Urothelium cell line (cell line): ENCODE data around the gene PDSS2.
"Not testable (repeated sequence)": the region's sequence is repeated elsewhere in the genome, so short reads cannot be mapped to it uniquely, and the experiment has no call there.

ENCODE experiments used
- DNase-seq: peaks from one replicate; pipeline ENCODE4 v3.0.0; 2011; ENCODE audit warnings: low spot score, mixed read lengths
- FAIRE-seq: peaks from 2 replicates; lab custom pipeline; 2011; peaks lifted over from hg19 to GRCh38; lab: Jason Lieb, UNC

Gene PDSS2

GRCh38 chr6:107129370-107129925 is 329.9 kb downstream of the PDSS2 start:
- no peak for DNase-seq
- no peak for FAIRE-seq

GRCh38 chr6:107128577-107128976 is 330.8 kb downstream of the PDSS2 start:
- DNase-seq = no peak
- no peak for FAIRE-seq

GRCh38 chr6:107128175-107128574 is 331.2 kb downstream of the PDSS2 start:
- DNase-seq (no peak), FAIRE-seq (no peak)

GRCh38 chr6:107125771-107126170 is 333.6 kb downstream of the PDSS2 start:
- FAIRE-seq (no peak), DNase-seq (no peak)

GRCh38 chr6:107124934-107125348 is 334.4 kb downstream of the PDSS2 start:
- no peak for FAIRE-seq
- DNase-seq = no peak

GRCh38 chr6:107123501-107123900 is 335.9 kb downstream of the PDSS2 start:
- no peak for DNase-seq
- no peak for FAIRE-seq

GRCh38 chr6:107122748-107123147 is 336.6 kb downstream of the PDSS2 start:
- FAIRE-seq (no peak), DNase-seq (no peak)

GRCh38 chr6:107121964-107122495 is 337.3 kb downstream of the PDSS2 start:
- FAIRE-seq = no peak
- no peak for DNase-seq

GRCh38 chr6:107121266-107121665 is 338.1 kb downstream of the PDSS2 start:
- DNase-seq (no peak), FAIRE-seq (no peak)

GRCh38 chr6:107120404-107120803 is 339.0 kb downstream of the PDSS2 start:
- DNase-seq (no peak), FAIRE-seq (no peak)

GRCh38 chr6:107118976-107119375 is 340.4 kb downstream of the PDSS2 start:
- FAIRE-seq (no peak), DNase-seq (no peak)

GRCh38 chr6:107118540-107118939 is 340.8 kb downstream of the PDSS2 start:
- not testable (repeated sequence) for FAIRE-seq, DNase-seq

GRCh38 chr6:107116931-107117330 is 342.4 kb downstream of the PDSS2 start:
- DNase-seq = no peak
- FAIRE-seq = no peak

- no peak for FAIRE-seq
- no peak for DNase-seq
These were observed 343.0 kb downstream of the PDSS2 start for GRCh38 chr6:107116328-107116892.

- DNase-seq (peak; percentile 60), FAIRE-seq (no peak)
These were observed 343.6 kb downstream of the PDSS2 start for GRCh38 chr6:107115695-107116327.

GRCh38 chr6:107114926-107115694 is 344.3 kb downstream of the PDSS2 start, which contains the start of gene BEND3:
TSS of gene BEND3 (minus strand) at chr6:107115515. CDS start at chr6:107099285, 16,230 bp downstream.
- peak; percentile 33 for DNase-seq
- no peak for FAIRE-seq

GRCh38 chr6:107114213-107114925 is 345.0 kb downstream of the PDSS2 start:
- peak; percentile 84 for DNase-seq

GRCh38 chr6:107110200-107110599 is 349.2 kb downstream of the PDSS2 start:
- FAIRE-seq (no peak), DNase-seq (no peak)

More at GRCh38 chr6:107114213-107114925, 345.0 kb downstream of the PDSS2 start:
- no peak for FAIRE-seq

GRCh38 chr6:107108201-107108890 is 351.0 kb downstream of the PDSS2 start:
- peak; percentile 26 for DNase-seq
- no peak for FAIRE-seq

GRCh38 chr6:107107791-107108190 is 351.6 kb downstream of the PDSS2 start:
- FAIRE-seq = no peak
- DNase-seq = no peak
